RWPE2 (cell line): ENCODE data around the gene SOCS6.

Source experiments
- ATAC-seq: fragments of 200-7000 bp; cut with Tn5 transposase; 3 replicates; pipeline ENCODE4 v1.9.1; 2021; ENCODE audit warnings: low read depth
- DNase-seq: peaks from one replicate; pipeline ENCODE4 v3.0.0-alpha.2; 2020; ENCODE audit warnings: low spot score
- H3K27ac ChIP-seq: fragments of 450-650 bp; 2 replicates; pipeline ENCODE4 v1.5.1; 2017; ENCODE audit warnings: mild to moderate bottlenecking; ENCODE audit not compliant: poor library complexity, severe bottlenecking
- H3K27me3 ChIP-seq: fragments of 250-450 bp; sonication (Bioruptor Pico); 2 replicates; pipeline ENCODE4 v1.5.1; 2021; ENCODE audit warnings: mild to moderate bottlenecking, moderate library complexity; ENCODE audit not compliant: insufficient read depth, poor library complexity, severe bottlenecking
- H3K36me3 ChIP-seq: fragments of 250-450 bp; sonication (Bioruptor Pico); 2 replicates; pipeline ENCODE4 v1.5.1; 2020; ENCODE audit warnings: low read depth, mild to moderate bottlenecking, moderate library complexity
- H3K4me1 ChIP-seq: fragments of 250-450 bp; sonication (Bioruptor Pico); 2 replicates; pipeline ENCODE4 v1.5.1; 2021; ENCODE audit warnings: mild to moderate bottlenecking, moderate library complexity; ENCODE audit not compliant: insufficient read depth, poor library complexity, severe bottlenecking
- H3K4me3 ChIP-seq: fragments of 250-450 bp; sonication (Bioruptor Pico); 2 replicates; pipeline ENCODE4 v1.5.1; 2021; ENCODE audit warnings: mild to moderate bottlenecking, moderate library complexity; ENCODE audit not compliant: severe bottlenecking
- H3K9me3 ChIP-seq: fragments of 250-450 bp; sonication (Bioruptor Pico); 2 replicates; pipeline ENCODE4 v1.5.1; 2021; ENCODE audit warnings: mild to moderate bottlenecking, moderate library complexity; ENCODE audit not compliant: severe bottlenecking
- TF ChIP-seq, protein P1 (sequence below): fragments of 450-650 bp; IDR thresholded peaks from one replicate; pipeline ENCODE4 v1.5.1; 2017; ENCODE audit warnings: mild to moderate bottlenecking, moderate library complexity; ENCODE audit not compliant: poor library complexity, severe bottlenecking

Gene SOCS6

GRCh38 chr18:70359071-70359470, 70.2 kb downstream of the SOCS6 start:
- no peaks in the 10 kb centered on the region for H3K36me3 ChIP-seq
- peaks cover 2% of the 10 kb centered on the region for H3K9me3 ChIP-seq
- TF ChIP-seq, protein P1, sequence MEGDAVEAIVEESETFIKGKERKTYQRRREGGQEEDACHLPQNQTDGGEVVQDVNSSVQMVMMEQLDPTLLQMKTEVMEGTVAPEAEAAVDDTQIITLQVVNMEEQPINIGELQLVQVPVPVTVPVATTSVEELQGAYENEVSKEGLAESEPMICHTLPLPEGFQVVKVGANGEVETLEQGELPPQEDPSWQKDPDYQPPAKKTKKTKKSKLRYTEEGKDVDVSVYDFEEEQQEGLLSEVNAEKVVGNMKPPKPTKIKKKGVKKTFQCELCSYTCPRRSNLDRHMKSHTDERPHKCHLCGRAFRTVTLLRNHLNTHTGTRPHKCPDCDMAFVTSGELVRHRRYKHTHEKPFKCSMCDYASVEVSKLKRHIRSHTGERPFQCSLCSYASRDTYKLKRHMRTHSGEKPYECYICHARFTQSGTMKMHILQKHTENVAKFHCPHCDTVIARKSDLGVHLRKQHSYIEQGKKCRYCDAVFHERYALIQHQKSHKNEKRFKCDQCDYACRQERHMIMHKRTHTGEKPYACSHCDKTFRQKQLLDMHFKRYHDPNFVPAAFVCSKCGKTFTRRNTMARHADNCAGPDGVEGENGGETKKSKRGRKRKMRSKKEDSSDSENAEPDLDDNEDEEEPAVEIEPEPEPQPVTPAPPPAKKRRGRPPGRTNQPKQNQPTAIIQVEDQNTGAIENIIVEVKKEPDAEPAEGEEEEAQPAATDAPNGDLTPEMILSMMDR = no peak
- H3K4me1 ChIP-seq = peaks cover 33% of the 10 kb centered on the region
- no peak overlapping the region for H3K4me3 ChIP-seq
- ATAC-seq (no peak), DNase-seq (no peak)
- no peaks in the 10 kb centered on the region for H3K27me3 ChIP-seq
- H3K27ac ChIP-seq = peak overlapping the region; percentile 94

GRCh38 chr18:70362258-70362657, 73.4 kb downstream of the SOCS6 start:
- Histone ChIP-seq H3K4me3 (no peak overlapping the region), H3K9me3 (no peaks in the 10 kb centered on the region), H3K27me3 (no peaks in the 10 kb centered on the region), H3K36me3 (no peaks in the 10 kb centered on the region), H3K27ac (no peak overlapping the region), H3K4me1 (peaks cover 32% of the 10 kb centered on the region)
- TF ChIP-seq, protein P1 = no peak
- DNase-seq = no peak
- ATAC-seq = no peak

DNA sequence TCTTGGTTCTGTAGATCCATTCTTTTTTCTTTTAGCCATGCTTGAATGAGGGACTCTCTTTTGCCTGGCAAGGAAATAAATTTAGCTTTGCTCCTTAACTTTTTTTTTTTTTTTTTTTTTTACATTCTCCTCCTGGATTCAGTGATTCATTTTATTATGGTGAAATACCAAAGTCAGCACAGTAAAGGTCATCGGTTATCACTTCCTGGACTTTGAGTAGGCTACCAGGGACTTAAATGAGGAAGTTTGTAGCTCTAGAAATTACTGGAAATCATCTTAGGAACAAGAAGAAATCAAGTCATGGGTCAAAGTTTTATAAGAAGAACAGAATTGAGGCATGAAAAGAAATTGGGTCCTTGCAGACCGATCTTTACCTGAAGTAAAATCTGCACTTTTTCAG, 75.0 kb downstream of the SOCS6 start:
- DNase-seq = no peak
- Histone ChIP-seq H3K4me3 (no peak overlapping the region), H3K27me3 (no peaks in the 10 kb centered on the region), H3K36me3 (no peaks in the 10 kb centered on the region), H3K9me3 (no peaks in the 10 kb centered on the region), H3K27ac (peak overlapping the region; percentile 31), H3K4me1 (peaks cover 17% of the 10 kb centered on the region)
- TF ChIP-seq, protein P1 = no peak
- ATAC-seq = peak; percentile 67; the same call in 2 of the 3 replicates

GRCh38 chr18:70365361-70365760, 76.5 kb downstream of the SOCS6 start:
- no peak overlapping the region for H3K4me3 ChIP-seq
- TF ChIP-seq, protein P1 = no peak
- DNase-seq = no peak
- H3K4me1 ChIP-seq = peaks cover 16% of the 10 kb centered on the region
- peak overlapping the region; percentile 19 for H3K27ac ChIP-seq
- H3K36me3 ChIP-seq = no peaks in the 10 kb centered on the region
- no peaks in the 10 kb centered on the region for H3K27me3 ChIP-seq
- H3K9me3 ChIP-seq = no peaks in the 10 kb centered on the region
- ATAC-seq = no peak

DNA sequence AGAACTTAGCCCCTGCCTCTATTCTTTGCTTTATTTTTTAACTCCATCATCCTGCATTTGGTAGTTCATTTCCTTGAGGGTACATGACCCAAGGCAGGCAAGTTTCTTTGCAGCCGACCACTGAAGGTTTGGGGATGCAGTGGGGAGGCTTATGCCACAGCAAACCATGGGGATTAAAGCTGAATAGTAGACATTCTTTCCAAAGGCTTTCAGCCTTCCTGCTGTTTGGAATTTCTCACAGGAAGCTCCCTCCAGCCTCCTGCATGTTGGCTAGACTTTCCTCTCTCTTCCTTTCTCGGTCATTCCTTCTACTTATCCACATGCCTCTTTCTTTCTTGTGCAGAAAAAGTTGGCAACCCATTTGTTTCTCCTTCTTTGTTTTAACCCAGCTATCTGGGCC, 77.3 kb downstream of the SOCS6 start:
- no peak for ATAC-seq
- Histone ChIP-seq H3K9me3 (no peaks in the 10 kb centered on the region), H3K27ac (peak overlapping the region; percentile 19), H3K4me1 (peaks cover 20% of the 10 kb centered on the region), H3K4me3 (no peak overlapping the region), H3K27me3 (no peaks in the 10 kb centered on the region), H3K36me3 (no peaks in the 10 kb centered on the region)
- TF ChIP-seq, protein P1 = no peak
- DNase-seq = no peak
